Type B pancreatic cell (in vitro differentiated cells): ENCODE results near the gene XRN1. TPM values are rescaled to one million over a fixed set of nuclear protein-coding genes. Genes with fewer than 3 reads are reported as not detected.

Experiments
- DNase-seq: peaks from one replicate; pipeline ENCODE4 v3.0.0; 2021; ENCODE audit warnings: mixed read lengths; ENCODE audit not compliant: unreplicated experiment; ENCODE audit errors: extremely low spot score
- H3K27ac Mint-ChIP-seq: 2 replicates; pipeline ENCODE4 v1.8.0; 2021; ENCODE audit warnings: mild to moderate bottlenecking, mixed read lengths
- H3K27me3 Mint-ChIP-seq: 2 replicates; pipeline ENCODE4 v1.8.0; 2021; ENCODE audit warnings: mixed read lengths
- H3K36me3 Mint-ChIP-seq: 2 replicates; pipeline ENCODE4 v1.8.0; 2021; ENCODE audit warnings: mixed read lengths
- H3K4me1 Mint-ChIP-seq: one replicate; pipeline ENCODE4 v1.8.0; 2021; ENCODE audit warnings: mixed read lengths; ENCODE audit not compliant: unreplicated experiment
- H3K4me3 Mint-ChIP-seq: 2 replicates; pipeline ENCODE4 v1.8.0; 2021; ENCODE audit warnings: mild to moderate bottlenecking, mixed read lengths
- H3K9me3 Mint-ChIP-seq: 2 replicates; pipeline ENCODE4 v1.8.0; 2021; ENCODE audit warnings: mixed read lengths
- CTCF ChIP-seq: fragments of 200-600 bp; sonication (generic); conservative IDR thresholded peaks from 2 replicates; pipeline ENCODE4 v1.5.0; 2021; ENCODE audit warnings: antibody characterized with exemption, mild to moderate bottlenecking
- total RNA-seq: library from RNA; stranded (reverse); gene quantifications from 2 replicates; pipeline ENCODE4 v1.2.1, GENCODE V29; 2021; ENCODE audit warnings: low replicate concordance

XRN1 gene
- total RNA-seq, 1 donor from 2014 or later, result 28.1 TPM

- H3K27me3 Mint-ChIP-seq, result no peaks in the 10 kb centered on the region
- no peak overlapping the region for H3K27ac Mint-ChIP-seq
- TF ChIP-seq CTCF, result no peak
- no peak for DNase-seq
- no peaks in the 10 kb centered on the region for H3K4me1 Mint-ChIP-seq
- no peaks in the 10 kb centered on the region for H3K36me3 Mint-ChIP-seq
- H3K9me3 Mint-ChIP-seq, result no peaks in the 10 kb centered on the region
- H3K4me3 Mint-ChIP-seq, result no peak overlapping the region
These were observed 151.3 kb downstream of the XRN1 start for GRCh38 chr3:142296507-142296906.

- Mint-ChIP-seq H3K9me3 (peaks cover 4% of the 10 kb centered on the region), H3K36me3 (no peaks in the 10 kb centered on the region), H3K4me1 (no peaks in the 10 kb centered on the region), H3K27ac (no peak overlapping the region), H3K4me3 (no peak overlapping the region), H3K27me3 (no peaks in the 10 kb centered on the region)
- TF ChIP-seq CTCF, result no peak
- DNase-seq, result no peak
These were observed 159.8 kb downstream of the XRN1 start for GRCh38 chr3:142287866-142288638.

- TF ChIP-seq CTCF, result no peak
- H3K27me3 Mint-ChIP-seq, result no peaks in the 10 kb centered on the region
- H3K36me3 Mint-ChIP-seq, result no peaks in the 10 kb centered on the region
- H3K27ac Mint-ChIP-seq, result no peak overlapping the region
- DNase-seq, result no peak
- H3K4me1 Mint-ChIP-seq, result no peaks in the 10 kb centered on the region
- H3K4me3 Mint-ChIP-seq, result no peak overlapping the region
- H3K9me3 Mint-ChIP-seq, result peaks cover 4% of the 10 kb centered on the region
These were observed 162.7 kb downstream of the XRN1 start for GRCh38 chr3:142285083-142285517.

- TF ChIP-seq CTCF, result no peak
- H3K27me3 Mint-ChIP-seq, result no peaks in the 10 kb centered on the region
- DNase-seq, result no peak
- no peak overlapping the region for H3K4me3 Mint-ChIP-seq
- no peaks in the 10 kb centered on the region for H3K36me3 Mint-ChIP-seq
- no peak overlapping the region for H3K27ac Mint-ChIP-seq
- H3K4me1 Mint-ChIP-seq, result no peaks in the 10 kb centered on the region
- peaks cover 4% of the 10 kb centered on the region for H3K9me3 Mint-ChIP-seq
These were observed 165.3 kb downstream of the XRN1 start for GRCh38 chr3:142282503-142282902.

GRCh38 chr3:142281474-142281873, 166.4 kb downstream of the XRN1 start:
- H3K36me3 Mint-ChIP-seq, result no peaks in the 10 kb centered on the region
- TF ChIP-seq CTCF, result no peak
- no peaks in the 10 kb centered on the region for H3K4me1 Mint-ChIP-seq
- no peak overlapping the region for H3K27ac Mint-ChIP-seq
- no peaks in the 10 kb centered on the region for H3K27me3 Mint-ChIP-seq
- no peak for DNase-seq
- peaks cover 4% of the 10 kb centered on the region for H3K9me3 Mint-ChIP-seq
- no peak overlapping the region for H3K4me3 Mint-ChIP-seq
